DND-41 (cell line): ENCODE measurements around the gene TP53.
"Not testable (repeated sequence)": the region's sequence is repeated elsewhere in the genome, so short reads cannot be mapped to it uniquely, and the experiment has no call there.

ENCODE experiments used
- CTCF ChIP-seq: IDR thresholded peaks from 2 replicates; pipeline ENCODE4 v1.5.1; 2012; ENCODE audit warnings: borderline replicate concordance, low read length, moderate library complexity, mild to moderate bottlenecking; ENCODE audit not compliant: poor library complexity, severe bottlenecking; ENCODE audit errors: extremely low read depth
- EZH2 ChIP-seq: IDR thresholded peaks from 3 replicates; pipeline ENCODE4 v1.6.1; 2012; ENCODE audit warnings: borderline replicate concordance, low read depth, mild to moderate bottlenecking, moderate library complexity, low read length, inconsistent platforms; ENCODE audit not compliant: severe bottlenecking

GRCh38 chr17:7625749-7626148 is 61.5 kb downstream of the TP53 start:
- not testable (repeated sequence) for TF ChIP-seq CTCF, EZH2
